Psoas muscle (tissue), 8 donors: Measurements from ENCODE around the gene PTAFR. TPM values are rescaled to one million over a fixed set of nuclear protein-coding genes. Genes with fewer than 3 reads are reported as not detected.

Experiments
- ATAC-seq, 4 donors: fragments of 200-7000 bp; cut with Tn5 transposase; one replicate each; pipeline ENCODE4 v1.9.1; 2020; ENCODE audit warnings: moderate library complexity in 3 of 4, mild to moderate bottlenecking in 2 of 4
- DNase-seq, 2 donors: peaks; one replicate each; pipeline ENCODE4 v3.0.0-alpha.2; 2020
- H3K27ac ChIP-seq: fragments of 200-600 bp; one replicate; pipeline ENCODE4 v1.8.0; 2022
- H3K27me3 ChIP-seq, 3 donors: fragments of 200-600 bp in 1 of 3; one replicate each; pipeline versions ENCODE4 v1.6.1 to v1.8.0; 2013 to 2022; ENCODE audit warnings: low read length in 2 of 3, mild to moderate bottlenecking in 2 of 3, moderate library complexity in 1 of 3; ENCODE audit not compliant: insufficient read depth in 3 of 3
- H3K36me3 ChIP-seq, 2 donors: fragments of 200-600 bp in 1 of 2; one replicate each; pipeline versions ENCODE4 v1.6.1 to v1.8.0; 2013 to 2022; ENCODE audit warnings: low read depth in 1 of 2, mild to moderate bottlenecking in 1 of 2, moderate library complexity in 1 of 2; ENCODE audit not compliant: insufficient read depth in 1 of 2
- H3K4me1 ChIP-seq: fragments of 200-600 bp; one replicate; pipeline ENCODE4 v1.8.0; 2022
- H3K4me3 ChIP-seq: fragments of 200-600 bp; one replicate; pipeline ENCODE4 v1.8.0; 2022; ENCODE audit warnings: mild to moderate bottlenecking
- H3K9me3 ChIP-seq: fragments of 200-600 bp; one replicate; pipeline ENCODE4 v1.8.0; 2022
- CTCF ChIP-seq: fragments of 200-600 bp; IDR thresholded peaks from one replicate; pipeline ENCODE4 v1.8.0; 2022; ENCODE audit warnings: antibody characterized with exemption
- WGBS, 3 donors: extraction: QIAGEN DNeasy Blood & Tissue Kit; methylation state at CpG; one replicate each; pipeline versions ENCODE4 v1.1.6 to v1.1.7; 2013; 5-methylcytosine and 5-hydroxymethylcytosine counted together
- intact Hi-C, 2 donors: fragments of 100-400 bp; cut with DNase I; formaldehyde crosslinking; loops; one replicate each; pipeline versions ENCODE4 v1.11.0 to v1.14.2; 2022
- polyA plus RNA-seq, 3 donors: library from polyadenylated mRNA; stranded (reverse); fragments of 200-250 nt; gene quantifications; one replicate each; pipeline ENCODE4 v1.2.3, GENCODE V29; 2013
- total RNA-seq, 4 donors: library from RNA; stranded (reverse); fragmentation: NEBNext Ultra II Directional in 2 of 4; extraction: Animal tissue kit (Norgen Biotek cat#: 25700) in 2 of 4; gene quantifications; one replicate each; pipeline versions ENCODE4 v1.2.1 to v1.2.4, GENCODE V29; 2021 to 2023
- donor health status: healthy with polysubstance abuse.
- donor health status: DM: no; HTN: no; CAD: no; lungs with moderate emphysema.
- donor health status: Bipolar disorder and iron deficiency.
- donor health status: healthy.
- donor health status: DM: yes; HTN: yes; CAD: no.
- donor health status: DM: no; HTN: no; CAD: no.
- donor health status: DM: no; HTN: no; CAD: no.
- donor health status: DM: yes; HTN: yes; CAD: no.

PTAFR gene
- total and polyA plus RNA-seq, 7 donors: 0.31 to 1.4 (median 0.92) TPM

- Histone ChIP-seq H3K36me3 (no peaks in the 10 kb centered on the region), H3K4me3 (no peak overlapping the region), H3K27ac (no peak overlapping the region), H3K4me1 (no peaks in the 10 kb centered on the region), H3K9me3 (no peaks in the 10 kb centered on the region), H3K27me3 (peaks cover 0 to 2% (median 0%) of the 10 kb centered on the region in 3 donors)
- ATAC-seq (no peak), DNase-seq (peak in 1 of 2 donors; percentile 28)
- 88 to 94% (median 89%) methylated on average over 15 of the region's 15 CpGs for WGBS, 3 donors
- intact Hi-C loops: no loop called here
- TF ChIP-seq CTCF: no peak
Observed at GRCh38 chr1:28178690-28179485, 2.4 kb upstream of the PTAFR start.

- peak in 1 of 2 donors; percentile 31 for DNase-seq
- no peak for TF ChIP-seq CTCF
- Histone ChIP-seq H3K27ac (no peak overlapping the region), H3K4me3 (peak overlapping the region; percentile 36), H3K4me1 (no peaks in the 10 kb centered on the region), H3K36me3 (no peaks in the 10 kb centered on the region), H3K27me3 (peaks cover 0 to 2% (median 0%) of the 10 kb centered on the region in 3 donors), H3K9me3 (no peaks in the 10 kb centered on the region)
- 80 to 90% (median 89%) methylated on average over 8 of the region's 8 CpGs for WGBS, 3 donors
- intact Hi-C loops: no loop called here
- ATAC-seq: no peak
Observed at GRCh38 chr1:28175955-28176485, 470 bp downstream of the PTAFR start.

- Histone ChIP-seq H3K4me1 (no peaks in the 10 kb centered on the region), H3K27me3 (no peaks in the 10 kb centered on the region), H3K9me3 (no peaks in the 10 kb centered on the region), H3K36me3 (no peaks in the 10 kb centered on the region), H3K4me3 (peak overlapping the region; percentile 24), H3K27ac (no peak overlapping the region)
- whole genome bisulfite sequencing, 3 donors: 55 to 69% (median 62%) methylated on average over 5 of the region's 5 CpGs
- DNase-seq (no peak), ATAC-seq (no peak)
- no peak for TF ChIP-seq CTCF
- intact Hi-C loops: no loop called here
Observed at GRCh38 chr1:28173980-28174297, 2.6 kb downstream of the PTAFR start.

GRCh38 chr1:28173151-28173979, 3.1 kb downstream of the PTAFR start:
- H3K4me3 ChIP-seq: peak overlapping the region; percentile 24

More at GRCh38 chr1:28173151-28173979, 3.1 kb downstream of the PTAFR start:
- 65 to 73% (median 67%) methylated on average over 11 of the region's 11 CpGs for WGBS, 3 donors
- TF ChIP-seq CTCF: no peak
- intact Hi-C loops: no loop called here
- H3K27me3 ChIP-seq: no peaks in the 10 kb centered on the region
- DNase-seq: peak in 1 of 2 donors; percentile 40
- H3K27ac ChIP-seq: no peak overlapping the region
- no peak for ATAC-seq
- H3K9me3 ChIP-seq: no peaks in the 10 kb centered on the region
- no peaks in the 10 kb centered on the region for H3K36me3 ChIP-seq
- no peaks in the 10 kb centered on the region for H3K4me1 ChIP-seq
